DOHH2 (cell line): Measurements from ENCODE around the gene VGF.

Source experiments
- EZH2phosphoT487 ChIP-seq: fragments of 200-600 bp; sonication (generic); IDR thresholded peaks from 2 replicates; pipeline ENCODE4 v1.6.1; 2017; ENCODE audit warnings: borderline replicate concordance, mild to moderate bottlenecking, antibody characterized with exemption, low read length, moderate library complexity, mixed read lengths
- TF ChIP-seq, protein P1 (sequence below): fragments of 200-600 bp; sonication (generic); IDR thresholded peaks from one replicate; pipeline ENCODE4 v1.5.1; 2014; ENCODE audit warnings: antibody characterized with exemption, mild to moderate bottlenecking, low read depth, low read length; ENCODE audit not compliant: poor library complexity, severe bottlenecking

DNA sequence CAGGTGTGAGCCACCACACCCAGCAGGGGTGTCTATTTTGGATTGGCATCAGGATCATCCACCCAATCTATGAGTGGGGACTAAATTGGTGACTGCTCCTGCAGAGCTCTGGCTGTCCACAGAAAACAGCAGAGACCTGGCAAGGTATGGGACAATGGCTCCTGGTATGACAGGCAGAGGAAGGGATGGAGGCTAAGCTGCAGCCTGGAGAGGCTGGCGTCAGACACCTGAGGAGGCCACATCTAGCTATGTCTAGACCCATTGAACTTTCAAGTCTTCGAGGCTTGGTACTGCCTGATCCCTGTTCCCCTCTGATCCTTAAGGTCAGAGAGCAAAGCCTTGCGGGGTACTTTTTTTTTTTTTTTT lies 41.7 kb downstream of the VGF start:
- TF ChIP-seq, protein P1, sequence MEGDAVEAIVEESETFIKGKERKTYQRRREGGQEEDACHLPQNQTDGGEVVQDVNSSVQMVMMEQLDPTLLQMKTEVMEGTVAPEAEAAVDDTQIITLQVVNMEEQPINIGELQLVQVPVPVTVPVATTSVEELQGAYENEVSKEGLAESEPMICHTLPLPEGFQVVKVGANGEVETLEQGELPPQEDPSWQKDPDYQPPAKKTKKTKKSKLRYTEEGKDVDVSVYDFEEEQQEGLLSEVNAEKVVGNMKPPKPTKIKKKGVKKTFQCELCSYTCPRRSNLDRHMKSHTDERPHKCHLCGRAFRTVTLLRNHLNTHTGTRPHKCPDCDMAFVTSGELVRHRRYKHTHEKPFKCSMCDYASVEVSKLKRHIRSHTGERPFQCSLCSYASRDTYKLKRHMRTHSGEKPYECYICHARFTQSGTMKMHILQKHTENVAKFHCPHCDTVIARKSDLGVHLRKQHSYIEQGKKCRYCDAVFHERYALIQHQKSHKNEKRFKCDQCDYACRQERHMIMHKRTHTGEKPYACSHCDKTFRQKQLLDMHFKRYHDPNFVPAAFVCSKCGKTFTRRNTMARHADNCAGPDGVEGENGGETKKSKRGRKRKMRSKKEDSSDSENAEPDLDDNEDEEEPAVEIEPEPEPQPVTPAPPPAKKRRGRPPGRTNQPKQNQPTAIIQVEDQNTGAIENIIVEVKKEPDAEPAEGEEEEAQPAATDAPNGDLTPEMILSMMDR: no peak
- no peak for TF ChIP-seq EZH2phosphoT487
